22Rv1 (cell line): Measurements from ENCODE around the gene SLC44A2.
"Not testable (repeated sequence)": the region's sequence is repeated elsewhere in the genome, so short reads cannot be mapped to it uniquely, and the experiment has no call there.

ENCODE experiments used
- H3K27ac ChIP-seq: fragments of 450-650 bp; 2 replicates; pipeline ENCODE4 v1.5.1; 2017
- CTCF ChIP-seq: fragments of 450-650 bp; IDR thresholded peaks from 2 replicates; pipeline ENCODE4 v1.5.1; 2017; ENCODE audit warnings: mild to moderate bottlenecking
- ZFX ChIP-seq: fragments of 450-650 bp; IDR thresholded peaks from 2 replicates; pipeline ENCODE4 v1.6.1; 2017; ENCODE audit warnings: antibody characterized with exemption, borderline replicate concordance

SLC44A2 gene

GRCh38 chr19:10661946-10662345 is 36.6 kb downstream of the SLC44A2 start:
- 0 out of 2 replicates have a peak overlapping the region, but pooled peaks have one; percentile 1 for H3K27ac ChIP-seq
- no peak for TF ChIP-seq CTCF
- no peak for TF ChIP-seq ZFX

- 0 out of 2 replicates have a peak overlapping the region, but pooled peaks have one; percentile 15 for H3K27ac ChIP-seq
- TF ChIP-seq ZFX (no peak), CTCF (no peak)
These were observed 37.3 kb downstream of the SLC44A2 start for GRCh38 chr19:10662384-10663251.

GRCh38 chr19:10663252-10663563 is 37.9 kb downstream of the SLC44A2 start:
- H3K27ac ChIP-seq = 0 out of 2 replicates have a peak overlapping the region, but pooled peaks have one; percentile 15

GRCh38 chr19:10667867-10668266 is 42.5 kb downstream of the SLC44A2 start:
- H3K27ac ChIP-seq = no peak overlapping the region
- TF ChIP-seq ZFX = no peak
- no peak for TF ChIP-seq CTCF

GRCh38 chr19:10669246-10669645 is 43.9 kb downstream of the SLC44A2 start:
- TF ChIP-seq ZFX = no peak
- no peak for TF ChIP-seq CTCF
- no peak overlapping the region; the same call in 1 of the 2 replicates for H3K27ac ChIP-seq

GRCh38 chr19:10670182-10670581 is 44.8 kb downstream of the SLC44A2 start:
- TF ChIP-seq ZFX (no peak), CTCF (no peak)
- H3K27ac ChIP-seq = no peak overlapping the region; the same call in 1 of the 2 replicates

GRCh38 chr19:10670876-10671804 is 45.8 kb downstream of the SLC44A2 start:
- TF ChIP-seq ZFX = no peak
- TF ChIP-seq CTCF = no peak
- H3K27ac ChIP-seq = no peak overlapping the region

GRCh38 chr19:10671922-10672321 is 46.6 kb downstream of the SLC44A2 start:
- not testable (repeated sequence) for H3K27ac ChIP-seq

GRCh38 chr19:10675214-10675613 is 49.9 kb downstream of the SLC44A2 start:
- H3K27ac ChIP-seq = not testable (repeated sequence)
